ENCODE measurements around the gene TRPM6.
"Not testable (repeated sequence)": the region's sequence is repeated elsewhere in the genome, so short reads cannot be mapped to it uniquely, and the experiment has no call there.

TRPM6 gene

GRCh38 chr9:74858751-74859414 is 28.8 kb downstream of the TRPM6 start:
- DNase-seq, result no peak

GRCh38 chr9:74856989-74857388 is 30.7 kb downstream of the TRPM6 start:
- DNase-seq, result no peak

- no peak for DNase-seq
These were observed 32.6 kb downstream of the TRPM6 start for GRCh38 chr9:74855072-74855471.

GRCh38 chr9:74853024-74853423 is 34.7 kb downstream of the TRPM6 start:
- DNase-seq, result not testable (repeated sequence)

GRCh38 chr9:74848153-74848525 is 39.6 kb downstream of the TRPM6 start:
- no peak for DNase-seq

- DNase-seq, result no peak
These were observed 40.1 kb downstream of the TRPM6 start for GRCh38 chr9:74847478-74848152.

- DNase-seq, result no peak
These were observed 41.0 kb downstream of the TRPM6 start for GRCh38 chr9:74846766-74847165.

GRCh38 chr9:74838351-74838750 is 49.4 kb downstream of the TRPM6 start:
- no peak for DNase-seq

GRCh38 chr9:74824654-74825053 is 63.1 kb downstream of the TRPM6 start:
- no peak for DNase-seq

GRCh38 chr9:74821636-74822035 is 66.1 kb downstream of the TRPM6 start:
- DNase-seq, result no peak

- no peak for DNase-seq
These were observed 69.9 kb downstream of the TRPM6 start for GRCh38 chr9:74817816-74818215.

- no peak for DNase-seq
These were observed 70.4 kb downstream of the TRPM6 start for GRCh38 chr9:74817281-74817810.

GRCh38 chr9:74810200-74810599 is 77.5 kb downstream of the TRPM6 start:
- DNase-seq, result no peak

- no peak for DNase-seq
These were observed 83.7 kb downstream of the TRPM6 start for GRCh38 chr9:74804018-74804385.

GRCh38 chr9:74803376-74804017 is 84.2 kb downstream of the TRPM6 start:
- no peak for DNase-seq

GRCh38 chr9:74800226-74800625 is 87.5 kb downstream of the TRPM6 start:
- DNase-seq, result no peak

GRCh38 chr9:74795803-74796202 is 91.9 kb downstream of the TRPM6 start:
- DNase-seq, result no peak

GRCh38 chr9:74795081-74795480 is 92.6 kb downstream of the TRPM6 start:
- no peak for DNase-seq

GRCh38 chr9:74784506-74784905 is 103.2 kb downstream of the TRPM6 start:
- no peak for DNase-seq

- no peak for DNase-seq
These were observed 104.3 kb downstream of the TRPM6 start for GRCh38 chr9:74783408-74783807.

- peak; percentile 17 to 55 (median 50) for DNase-seq
These were observed 110.4 kb downstream of the TRPM6 start for GRCh38 chr9:74777136-74777879.

- DNase-seq, result no peak
These were observed 112.3 kb downstream of the TRPM6 start for GRCh38 chr9:74775396-74775795.

- peak; percentile 25 to 65 (median 53) for DNase-seq
These were observed 113.7 kb downstream of the TRPM6 start for GRCh38 chr9:74773886-74774479.
